Heart left ventricle (tissue), 13 donors: ENCODE data around the gene SARNP.

Experiments
- POLR2A ChIP-seq, 2 donors: fragments of 450-650 bp; IDR thresholded peaks; one replicate each; pipeline ENCODE4 v1.6.1; 2017; ENCODE audit warnings: antibody characterized with exemption in 2 of 2, mild to moderate bottlenecking in 2 of 2, moderate library complexity in 2 of 2
- TF ChIP-seq, protein P1 (sequence below), 12 donors: fragments of 200-600 bp; sonication (generic) in 4 of 12; IDR thresholded peaks; one replicate each; pipeline versions ENCODE4 v1.5.0 to v1.8.0; 2018 to 2022; ENCODE audit warnings: antibody characterized with exemption in 12 of 12, mild to moderate bottlenecking in 5 of 12
- donor health status: ischemic (EF 13 %, LVEDD 7.1; RV severe dilation, severe dysfunction).
- donor health status: DM: no; HTN: yes; CAD: no.
- donor health status: DM: no; HTN: no; CAD: no.
- donor health status: ischemic (EF 25% LVEDD 6.9; RV normal size, moderate dysfunction).
- donor health status: ischemic (EF 25% LVEDD 5.7; RV mildly dilated, moderate dysfunction).
- donor health status: ischemic (EF 35%, LVEDD 5.7; RV mildly dilated, moderate dysfunction).
- donor health status: nonischemic (EF 11% LVEDD 7.7; RV severe dilation, severe dysfunction).
- donor health status: DM: yes; HTN: yes; CAD: no.
- donor health status: PGD.
- donor health status: ischemic (EF 29% LVEDD 5.4; RV normal size, mild dysfunction).
- donor health status: nonischemic (EF 23%, LVEDD 6.1; RV moderate dilation, normal function).

DNA sequence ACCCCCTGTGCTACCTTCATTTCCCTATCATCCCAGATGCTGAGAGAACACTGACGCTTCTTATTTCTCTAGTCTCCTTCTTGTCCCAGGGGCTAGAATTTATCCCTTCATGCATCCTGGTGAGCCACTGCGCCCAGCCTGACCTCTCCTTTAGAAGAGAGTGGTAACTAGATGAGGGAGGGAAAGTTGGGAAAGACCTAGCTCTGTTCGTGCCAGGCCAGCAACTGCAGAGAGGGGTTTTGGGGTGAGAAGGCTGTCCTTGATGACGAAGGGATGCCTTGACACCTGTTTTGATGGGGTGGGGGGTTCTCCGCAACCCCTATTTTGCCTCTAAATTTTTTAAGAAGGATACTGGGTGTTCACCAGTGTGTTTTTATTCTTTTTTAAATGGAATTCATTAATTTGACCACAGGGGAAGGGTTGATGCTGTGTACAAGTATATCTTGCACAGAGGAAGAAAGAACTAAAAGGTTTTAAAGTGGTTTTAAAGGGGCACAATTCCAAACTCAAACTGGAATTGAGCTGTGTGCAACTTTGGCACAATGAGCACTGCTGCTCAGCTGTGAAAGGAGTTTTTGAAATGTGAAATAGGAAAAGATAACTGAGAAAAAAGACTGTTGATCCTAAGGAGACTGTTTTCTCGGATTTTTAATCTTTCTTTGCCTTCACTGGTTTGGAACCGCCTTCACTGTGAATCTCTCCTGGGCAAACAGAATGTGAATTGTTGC, 32.3 kb upstream of the SARNP start:
- TF ChIP-seq, protein P1, sequence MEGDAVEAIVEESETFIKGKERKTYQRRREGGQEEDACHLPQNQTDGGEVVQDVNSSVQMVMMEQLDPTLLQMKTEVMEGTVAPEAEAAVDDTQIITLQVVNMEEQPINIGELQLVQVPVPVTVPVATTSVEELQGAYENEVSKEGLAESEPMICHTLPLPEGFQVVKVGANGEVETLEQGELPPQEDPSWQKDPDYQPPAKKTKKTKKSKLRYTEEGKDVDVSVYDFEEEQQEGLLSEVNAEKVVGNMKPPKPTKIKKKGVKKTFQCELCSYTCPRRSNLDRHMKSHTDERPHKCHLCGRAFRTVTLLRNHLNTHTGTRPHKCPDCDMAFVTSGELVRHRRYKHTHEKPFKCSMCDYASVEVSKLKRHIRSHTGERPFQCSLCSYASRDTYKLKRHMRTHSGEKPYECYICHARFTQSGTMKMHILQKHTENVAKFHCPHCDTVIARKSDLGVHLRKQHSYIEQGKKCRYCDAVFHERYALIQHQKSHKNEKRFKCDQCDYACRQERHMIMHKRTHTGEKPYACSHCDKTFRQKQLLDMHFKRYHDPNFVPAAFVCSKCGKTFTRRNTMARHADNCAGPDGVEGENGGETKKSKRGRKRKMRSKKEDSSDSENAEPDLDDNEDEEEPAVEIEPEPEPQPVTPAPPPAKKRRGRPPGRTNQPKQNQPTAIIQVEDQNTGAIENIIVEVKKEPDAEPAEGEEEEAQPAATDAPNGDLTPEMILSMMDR (IDR thresholded peaks at IDR 0.05) = no peak
- TF ChIP-seq POLR2A (IDR thresholded peaks at IDR 0.05) = no peak
